Measurements from ENCODE around the gene ARAP1. TPM values are rescaled to one million over a fixed set of nuclear protein-coding genes. Genes with fewer than 3 reads are reported as not detected.

ARAP1 gene
- total and polyA plus RNA-seq, 2 of the 8 experiments (the other 6 are each of a cell fraction or from before 2014, with no cell fraction given) = 25.7 to 61.6 TPM

DNA sequence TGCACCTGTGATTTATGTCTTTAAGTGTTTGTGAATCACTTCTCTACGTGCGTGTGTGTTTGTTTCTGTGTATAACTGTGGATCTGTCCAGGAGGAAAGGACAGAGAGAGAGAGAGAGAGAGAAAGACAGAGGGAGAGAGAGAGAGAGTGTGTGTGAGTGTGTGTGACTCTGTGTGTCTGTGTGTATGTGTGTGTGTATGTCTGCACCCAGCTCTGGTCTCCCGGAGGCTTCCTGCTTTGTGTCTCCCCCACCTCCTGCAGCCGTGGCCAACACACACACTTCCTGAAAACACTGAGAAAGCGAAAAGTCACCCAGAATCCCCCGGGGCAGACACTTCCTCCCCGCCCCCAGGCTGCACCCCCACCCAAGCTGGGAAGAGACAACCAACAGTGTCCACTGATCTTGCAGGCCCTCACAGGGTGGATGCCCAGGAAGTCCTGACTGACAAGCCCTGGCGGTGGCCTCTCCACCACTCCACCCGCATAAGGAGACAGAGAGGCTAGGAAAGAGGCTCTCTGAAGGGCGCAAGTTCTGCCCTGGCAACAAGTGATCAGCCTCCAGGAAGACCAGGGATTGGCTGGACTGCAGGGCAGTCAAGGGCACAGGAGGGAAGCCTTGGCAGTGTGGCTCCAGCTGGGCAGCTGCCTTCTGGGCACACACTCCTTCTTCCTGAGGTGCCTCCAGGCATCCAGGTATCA, 30.0 kb downstream of the ARAP1 start:
- WGBS, 2 experiments (ENCODE audit: extremely low coverage in 1 of 2, insufficient coverage in 1 of 2, insufficient read length in 1 of 2, insufficient replicate concordance in 2 of 2, low coverage in 1 of 2, low lambda C conversion rate in 2 of 2, missing lambda C conversion rate in 1 of 2) = 86% methylated on average over 10 of the region's 10 CpGs; no CpG with 5 or more reads in 1 of the 2 experiments
- no peak overlapping the region for H3K18ac ChIP-seq (ENCODE audit: extremely low read depth, low read length)
- H3K36me3 ChIP-seq (ENCODE audit: control insufficient read depth in 2 of 4, insufficient read depth in 4 of 4, low read length in 3 of 4) = peaks cover 0 to 9% (median 0%) of the 10 kb centered on the region in 4 experiments; a peak in 4 of 8 replicates
- no peak overlapping the region for H4K5ac ChIP-seq (ENCODE audit: insufficient read length, low read depth, low read length)
- H4K91ac ChIP-seq (replicated peaks; ENCODE audit: insufficient read length, low read length) = no peak overlapping the region
- H3K27me3 ChIP-seq (replicated peaks in 1 of 4; ENCODE audit: control insufficient read depth in 3 of 4, extremely low read depth in 1 of 4, insufficient read depth in 3 of 4, low read length in 3 of 4) = no peaks in the 10 kb centered on the region
- FAIRE-seq (no peak), DNase-seq (ENCODE audit: low read depth in 1 of 2, low spot score in 2 of 2) (peak in 1 of 2 experiments; percentile 86)
- no peak overlapping the region for H3K56ac ChIP-seq (replicated peaks; ENCODE audit: insufficient read length, low read depth, low read length)
- no peak overlapping the region for H3K23ac ChIP-seq (ENCODE audit: insufficient read length)
- no peak overlapping the region; a peak in 1 of 7 replicates for H3K9ac ChIP-seq (replicated peaks in 1 of 4; ENCODE audit: extremely low read depth in 1 of 4, low read depth in 3 of 4, low read length in 3 of 4)
- H3K9me3 ChIP-seq (ENCODE audit: insufficient read depth in 2 of 2, low read depth in 1 of 2, low read length in 1 of 2) = no peaks in the 10 kb centered on the region
- H3K79me2 ChIP-seq (ENCODE audit: control insufficient read depth in 1 of 2, insufficient read depth in 2 of 2, low read length in 2 of 2) = peaks cover 0 to 40% of the 10 kb centered on the region in 2 experiments; a peak in 2 of 4 replicates
- H2BK12ac ChIP-seq (ENCODE audit: low read depth, low read length) = 0 out of 2 replicates have a peak overlapping the region, but pooled peaks have one; percentile 60
- ChIA-PET POLR2A (ENCODE audit: partially characterized antibody) (interaction anchor here (0.7 to 1.5 kb wide), 2 partner anchors 11 to 16 kb away, joined by 3 read pairs; no protein-coding TSS in a partner anchor), CTCF (ENCODE audit: partially characterized antibody) (interaction anchor here (0.8 to 7.5 kb wide), 8 partner anchors 39 to 132 kb away, joined by 3 to 105 read pairs (median 4); partner anchors contain the start of gene STARD10)
- no peak overlapping the region for H2BK20ac ChIP-seq (ENCODE audit: low read length)
- H3K27ac ChIP-seq (ENCODE audit: low read depth, low read length) = 0 out of 2 replicates have a peak overlapping the region, but pooled peaks have one; percentile 66
- peaks cover 0 to 9% (median 5%) of the 10 kb centered on the region in 4 experiments; a peak in 3 of 7 replicates for H3K4me1 ChIP-seq (replicated peaks in 1 of 4; ENCODE audit: control insufficient read depth in 3 of 4, insufficient read depth in 4 of 4, low read length in 3 of 4)
- no peak overlapping the region for H4K8ac ChIP-seq (ENCODE audit: extremely low read depth, insufficient read depth, low read length)
- H2AK5ac ChIP-seq (ENCODE audit: low read depth, low read length) = no peak overlapping the region
- H3K4me3 ChIP-seq (ENCODE audit: extremely low read depth in 1 of 4, insufficient read depth in 2 of 4, low read depth in 3 of 4, low read length in 4 of 4) = no peak overlapping the region
- peak overlapping the region; percentile 90; the same call in 1 of the 2 replicates for H2BK5ac ChIP-seq (ENCODE audit: low read depth, low read length)
- H4K20me1 ChIP-seq (replicated peaks in 1 of 2; ENCODE audit: control insufficient read depth in 1 of 2, insufficient read depth in 2 of 2, low read length in 2 of 2) = peaks cover 6 to 25% of the 10 kb centered on the region in 2 experiments
- H3K79me1 ChIP-seq (ENCODE audit: low read depth, low read length) = peaks cover 19% of the 10 kb centered on the region; the same call in 1 of the 2 replicates
- no peak overlapping the region for H3K4ac ChIP-seq (replicated peaks; ENCODE audit: insufficient read length, low read depth, low read length)
- H3K23me2 ChIP-seq (ENCODE audit: low read depth, low read length) = no peaks in the 10 kb centered on the region
- no peak overlapping the region for H2AFZ ChIP-seq (ENCODE audit: low read length)
- no peak overlapping the region for H2BK15ac ChIP-seq (ENCODE audit: low read length)
- H3K4me2 ChIP-seq (ENCODE audit: insufficient read depth in 1 of 2, low read depth in 2 of 2, low read length in 2 of 2) = no peak overlapping the region
- no peak overlapping the region for H2BK120ac ChIP-seq (replicated peaks; ENCODE audit: low read depth, low read length)
- H3K14ac ChIP-seq (ENCODE audit: insufficient read length) = no peak overlapping the region
- TF ChIP-seq BCL11A (IDR thresholded peaks at IDR 0.05; ENCODE audit: low read depth in 2 of 2, low read length in 2 of 2) = no peak
- TF ChIP-seq CHD2 (IDR thresholded peaks at IDR 0.05; ENCODE audit: low read length) = 0 out of 2 replicates have a peak, but pooled peaks have one; percentile 55
- no peak for TF ChIP-seq KDM4A (IDR thresholded peaks at IDR 0.05; ENCODE audit: low read depth, low read length, severe bottlenecking)
- no peak for TF ChIP-seq SIRT6 (IDR thresholded peaks at IDR 0.05; ENCODE audit: low read length)
- no peak for TF ChIP-seq TAF7 (optimal IDR thresholded peaks at IDR 0.05; ENCODE audit: borderline replicate concordance, low read depth, low read length)
- no peak for TF ChIP-seq POLR2AphosphoS5 (IDR thresholded peaks at IDR 0.05; ENCODE audit: low read depth, low read length)
- TF ChIP-seq, protein P1, sequence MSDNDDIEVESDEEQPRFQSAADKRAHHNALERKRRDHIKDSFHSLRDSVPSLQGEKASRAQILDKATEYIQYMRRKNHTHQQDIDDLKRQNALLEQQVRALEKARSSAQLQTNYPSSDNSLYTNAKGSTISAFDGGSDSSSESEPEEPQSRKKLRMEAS (IDR thresholded peaks at IDR 0.05) = no peak
- TF ChIP-seq RNF2 (IDR thresholded peaks at IDR 0.05; ENCODE audit: borderline replicate concordance, low read depth, low read length, missing control alignments, poor library complexity, severe bottlenecking) = no peak
- TF ChIP-seq CREB1 (IDR thresholded peaks at IDR 0.05) = peak; percentile 97
- TF ChIP-seq YY1 (IDR thresholded peaks at IDR 0.05; ENCODE audit: low read depth, low read length) = no peak
- TF ChIP-seq CBX8 (IDR thresholded peaks at IDR 0.05; ENCODE audit: borderline replicate concordance, low read depth, low read length) = no peak

Measured in H1 (cell line).